C1 segment of cervical spinal cord (tissue), 14 donors: ENCODE measurements around the gene INSC.
A peak's percentile ranks its signal among the peaks of the same experiment; 100 is the strongest.

Experiments
- DNase-seq, 14 donors: peaks; one replicate each; lab custom pipeline; 2025; lab: John Stamatoyannopoulos, UW

INSC gene

GRCh38 chr11:15108592-15109130, 6.1 kb upstream of the INSC start:
- no peak for DNase-seq

- DNase-seq, result no peak
Observed at GRCh38 chr11:15109602-15110001, 5.1 kb upstream of the INSC start.

DNA sequence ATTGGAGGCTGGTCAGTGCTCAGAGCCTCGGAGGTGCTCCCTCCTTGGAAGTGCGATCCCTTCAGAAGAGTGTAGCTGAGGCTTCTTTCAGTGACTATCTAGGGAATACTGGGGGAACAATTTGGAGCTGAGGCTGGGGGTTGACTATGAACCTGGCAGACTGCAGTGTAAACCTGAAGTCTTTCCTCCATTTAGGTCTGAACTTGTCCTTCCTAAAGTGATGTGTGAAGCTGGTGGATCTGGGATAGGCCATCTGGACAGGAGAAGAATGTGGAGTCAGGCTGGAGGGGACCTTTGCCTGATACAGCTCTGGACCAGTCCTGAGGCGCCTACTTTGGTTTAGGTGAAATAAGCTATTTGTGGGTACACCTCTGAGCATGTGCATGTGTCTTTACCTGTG, 3.5 kb upstream of the INSC start:
- no peak for DNase-seq

DNA sequence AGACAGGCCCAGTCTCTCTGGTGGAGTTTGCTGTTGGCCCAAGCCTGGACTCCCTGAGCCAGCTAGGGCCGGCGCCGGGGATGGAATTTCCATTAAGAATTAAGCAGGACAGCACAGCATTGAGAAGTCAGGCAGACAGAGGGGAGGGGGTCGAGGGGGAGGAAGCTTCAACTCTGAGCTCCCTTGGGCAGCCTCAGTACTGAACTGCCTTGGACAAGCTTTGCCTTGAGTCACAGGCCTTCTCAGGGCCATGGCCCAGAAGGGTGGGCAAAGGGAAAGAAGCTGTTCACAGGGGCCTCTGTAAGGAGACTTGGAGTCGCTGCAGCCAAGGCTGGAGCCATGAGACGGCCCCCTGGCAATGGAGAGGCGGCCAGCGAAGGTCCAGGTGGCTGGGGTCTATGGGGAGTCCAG, 2.6 kb upstream of the INSC start:
- DNase-seq, result no peak

GRCh38 chr11:15113381-15113780, 1.3 kb upstream of the INSC start:
- peak in 1 of 14 donors; percentile 10 for DNase-seq

DNA sequence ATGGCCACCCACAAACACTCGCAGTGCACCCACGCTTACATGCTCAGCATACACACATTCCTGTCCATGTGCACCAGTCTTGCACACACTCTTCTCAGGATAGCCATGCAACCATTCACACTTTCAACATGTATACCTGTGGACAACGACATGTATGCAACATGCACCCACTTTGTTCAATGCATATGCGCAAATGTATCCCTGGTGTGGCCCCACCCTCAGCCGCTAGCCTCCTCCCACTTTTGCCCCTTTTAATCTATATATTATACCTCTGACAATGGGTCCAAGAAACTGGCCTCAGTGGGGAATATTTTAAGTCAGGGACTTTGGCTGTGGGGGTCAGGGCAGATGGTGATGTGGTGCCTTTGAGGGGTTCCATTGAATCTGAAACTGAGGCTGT, 963 bp downstream of the INSC start:
- DNase-seq, result no peak

DNA sequence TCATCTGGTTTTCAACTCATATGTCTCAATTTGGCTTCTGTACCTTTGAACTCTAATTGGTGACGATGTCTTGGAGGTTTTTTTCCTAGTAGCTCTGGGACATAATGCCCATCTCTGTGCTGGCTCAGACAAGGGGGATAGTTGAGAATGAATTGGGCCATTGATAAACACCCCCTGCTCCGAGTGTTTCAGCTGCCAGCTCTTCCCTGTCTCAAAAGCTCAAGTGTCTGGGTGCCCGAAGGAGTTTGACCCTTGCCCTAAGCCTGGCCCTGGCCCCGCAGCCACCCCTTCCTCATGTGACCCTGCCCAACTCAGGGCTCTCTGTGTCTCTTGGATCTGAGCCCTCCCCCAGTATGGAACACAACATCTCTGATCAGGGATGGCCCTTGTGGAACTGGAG, 3.0 kb downstream of the INSC start:
- DNase-seq, result peak in 3 of 14 donors; percentile 14 to 33 (median 31)

DNA sequence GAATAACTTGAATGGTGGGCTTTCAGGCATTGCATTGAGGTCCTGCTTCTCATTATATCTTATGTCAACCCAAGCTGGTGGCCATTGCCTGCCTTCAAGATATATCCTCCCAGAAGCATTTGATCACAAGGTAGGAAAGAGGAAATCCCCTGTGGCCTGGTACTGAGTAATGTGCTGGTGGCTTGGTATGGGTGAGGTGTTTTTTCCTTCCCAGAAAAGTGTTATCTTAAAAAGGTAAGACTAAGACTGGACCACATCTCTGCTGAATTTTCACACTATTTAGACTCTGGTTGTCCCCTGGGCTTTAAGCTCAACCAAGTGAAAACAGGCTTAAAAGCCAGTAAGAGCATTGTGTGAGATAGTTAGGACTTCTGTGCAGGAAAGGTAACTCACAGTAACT, 3.7 kb downstream of the INSC start:
- no peak for DNase-seq

- no peak for DNase-seq
Observed at GRCh38 chr11:15119352-15119751, 4.6 kb downstream of the INSC start.

DNA sequence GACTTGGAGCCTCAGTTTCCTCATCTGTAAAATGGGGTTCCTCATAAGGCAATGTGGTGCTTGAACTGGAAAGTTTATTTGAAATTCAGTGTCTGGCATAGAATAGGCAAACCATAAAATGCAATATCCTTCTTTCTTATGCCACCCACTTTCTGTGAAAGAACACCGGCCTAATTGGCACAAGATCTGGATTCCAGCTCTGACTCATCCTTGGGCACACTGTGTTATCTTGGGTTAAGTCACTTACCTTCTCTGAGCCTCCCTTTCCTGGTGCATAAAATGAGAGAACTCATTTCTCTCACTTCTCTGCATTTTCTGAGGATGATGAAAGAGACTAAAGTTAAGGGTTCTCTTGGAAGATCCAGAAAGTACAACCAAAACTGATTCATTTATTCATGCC, 5.1 kb downstream of the INSC start:
- DNase-seq, result no peak

- no peak for DNase-seq
Observed at GRCh38 chr11:15123849-15124248, 9.1 kb downstream of the INSC start.

DNA sequence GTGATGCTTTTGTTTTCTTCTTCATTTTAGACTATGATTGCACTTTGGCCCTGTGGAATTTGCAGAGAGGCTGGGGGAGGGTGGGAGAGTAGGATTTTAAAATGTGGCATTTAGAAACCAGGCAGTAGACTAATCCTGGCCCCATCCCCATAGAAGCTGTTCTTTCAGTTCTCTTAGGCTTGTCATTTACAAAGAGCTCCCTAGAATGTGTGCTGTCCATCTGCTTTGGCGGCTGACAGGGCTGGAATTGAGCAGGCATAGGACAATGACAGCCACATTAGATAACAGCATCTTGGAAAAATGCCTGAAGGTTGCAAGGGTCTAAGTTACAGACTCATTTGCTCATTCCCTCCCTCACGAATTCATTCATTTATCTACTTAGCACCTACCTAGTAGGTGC, 9.8 kb downstream of the INSC start:
- DNase-seq, result no peak

DNA sequence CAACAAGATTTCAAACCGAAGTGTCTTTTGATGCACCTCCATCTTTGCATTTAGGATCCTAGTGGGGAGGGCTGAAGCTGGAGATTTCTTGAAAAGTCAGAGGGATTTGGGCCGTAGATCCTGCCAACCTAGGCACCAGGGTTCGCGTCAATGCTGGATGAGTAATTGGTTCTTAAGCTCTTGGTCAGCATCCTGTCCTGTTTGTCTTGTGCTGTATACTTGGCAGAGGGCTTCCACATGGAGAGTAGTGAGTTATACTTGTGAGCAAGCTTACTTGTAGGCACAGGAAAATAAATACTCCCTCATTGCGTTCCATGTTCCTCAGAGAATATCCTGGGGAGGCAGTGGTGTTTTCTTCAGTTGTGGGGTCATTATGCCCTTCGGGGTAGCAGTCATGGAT, 12.6 kb downstream of the INSC start:
- no peak for DNase-seq

DNA sequence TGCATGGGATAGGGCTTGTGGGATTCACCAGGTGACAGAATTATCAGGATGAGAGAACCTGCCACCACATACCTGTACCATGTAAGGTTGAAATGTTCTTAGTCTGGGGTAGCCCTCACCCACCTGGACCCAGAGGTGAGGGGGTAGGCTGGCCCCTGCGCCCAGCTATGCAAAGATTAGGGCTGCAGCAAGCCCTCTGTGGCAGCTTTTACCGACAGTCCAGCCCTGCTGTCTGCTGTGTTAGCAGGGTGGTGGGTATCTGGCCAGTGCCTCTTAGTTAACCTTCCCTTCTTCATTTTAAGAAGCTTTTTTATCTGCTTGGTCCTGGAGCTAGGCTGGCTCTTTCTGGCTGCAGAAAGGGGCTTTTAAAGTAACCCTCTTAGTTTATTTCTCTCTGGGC, 13.9 kb downstream of the INSC start:
- no peak for DNase-seq

DNA sequence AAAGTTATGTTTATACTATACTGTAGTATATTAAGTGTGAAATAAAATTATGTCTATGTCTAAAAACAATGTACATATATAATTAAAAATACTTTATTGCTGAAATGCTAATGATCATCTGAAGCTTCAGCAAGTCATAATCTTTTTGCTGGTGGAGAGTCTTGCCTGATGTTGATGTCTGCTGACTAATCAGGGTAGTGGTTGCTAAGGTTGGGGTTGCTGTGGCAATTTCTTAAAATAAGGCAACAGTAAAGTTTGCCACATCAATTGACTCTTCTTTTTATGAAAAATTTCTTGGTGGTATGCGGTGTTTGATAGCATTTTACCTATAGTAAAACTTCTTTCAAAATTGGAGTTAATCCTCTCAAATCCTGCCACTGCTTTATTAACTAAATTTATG, 21.4 kb downstream of the INSC start:
- no peak for DNase-seq

- DNase-seq, result no peak
Observed at GRCh38 chr11:15139096-15139770, 24.5 kb downstream of the INSC start.

DNA sequence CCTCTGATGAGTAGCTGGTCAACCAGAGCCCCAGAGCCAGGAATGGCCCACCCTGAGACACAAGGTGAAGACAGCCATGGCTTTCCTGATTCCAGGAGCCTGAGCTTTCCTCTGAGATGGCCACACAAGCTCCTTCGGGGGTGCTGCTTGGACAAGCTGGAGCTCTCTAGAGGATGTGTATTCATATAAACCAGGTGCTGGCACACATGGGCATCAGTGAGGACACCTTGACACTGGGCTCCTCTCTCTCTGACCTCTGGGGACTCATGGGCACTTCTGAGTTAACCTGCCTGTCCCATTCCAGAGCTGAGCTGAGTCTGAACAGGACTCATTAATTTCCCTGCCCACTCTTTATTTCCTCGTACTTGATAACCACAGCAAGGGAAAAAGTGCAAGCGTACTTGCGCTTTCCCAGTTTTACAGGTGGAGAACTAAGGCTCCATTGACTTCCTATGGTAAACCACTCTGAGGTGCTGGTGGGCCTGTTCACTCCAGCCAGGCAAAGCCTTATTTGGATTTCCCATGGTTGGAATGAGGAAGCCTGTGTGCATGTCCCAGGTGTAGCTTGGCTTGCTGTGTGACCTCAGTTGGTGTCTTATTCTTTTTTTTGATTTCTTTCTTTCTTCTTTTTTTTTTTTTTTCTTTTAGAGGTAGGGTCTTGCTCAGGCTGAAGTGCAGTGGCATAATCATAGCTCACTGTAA, 25.4 kb downstream of the INSC start:
- DNase-seq, result no peak

- no peak for DNase-seq
Observed at GRCh38 chr11:15141381-15141780, 26.7 kb downstream of the INSC start.

DNA sequence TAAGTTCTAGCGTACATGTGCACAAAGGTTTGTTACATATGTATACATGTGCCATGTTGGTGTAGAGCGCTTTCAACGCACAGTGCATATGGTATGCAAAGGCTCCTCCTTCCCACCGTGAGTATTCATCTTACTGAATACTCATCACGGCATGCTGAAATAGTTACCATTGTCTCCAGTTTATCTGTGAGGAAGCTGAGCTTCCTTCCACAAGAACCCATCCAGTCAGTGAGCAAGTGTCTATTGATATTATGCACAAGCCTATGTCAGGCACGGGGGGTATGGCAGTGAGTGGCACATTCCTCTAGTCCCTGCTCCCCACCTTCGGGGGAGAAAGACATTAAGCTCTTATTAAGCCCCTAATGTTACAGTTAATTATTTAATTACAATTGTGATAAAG, 28.1 kb downstream of the INSC start:
- no peak for DNase-seq

DNA sequence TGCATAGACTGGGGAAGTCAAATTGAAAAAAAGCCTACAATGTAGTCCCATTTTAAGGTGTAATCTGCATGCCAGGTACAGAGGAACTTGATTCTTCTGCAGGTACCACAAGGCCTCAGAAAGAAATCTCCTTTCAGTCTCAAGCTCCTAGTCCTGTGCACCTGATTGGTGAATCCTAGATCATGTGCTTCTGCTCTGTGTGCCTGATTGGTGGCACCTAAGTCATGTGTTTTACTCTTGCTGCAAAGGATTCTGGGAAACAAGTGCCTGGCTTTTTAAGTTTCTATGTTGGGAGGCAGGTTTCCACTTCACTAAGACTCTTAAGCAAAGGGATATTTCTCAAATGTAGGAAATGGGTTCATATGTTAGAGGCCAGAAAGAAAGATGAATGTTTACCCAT, 29.1 kb downstream of the INSC start:
- DNase-seq, result no peak

GRCh38 chr11:15144347-15144746, 29.6 kb downstream of the INSC start:
- DNase-seq, result no peak

- DNase-seq, result no peak
Observed at GRCh38 chr11:15145151-15145550, 30.4 kb downstream of the INSC start.

DNA sequence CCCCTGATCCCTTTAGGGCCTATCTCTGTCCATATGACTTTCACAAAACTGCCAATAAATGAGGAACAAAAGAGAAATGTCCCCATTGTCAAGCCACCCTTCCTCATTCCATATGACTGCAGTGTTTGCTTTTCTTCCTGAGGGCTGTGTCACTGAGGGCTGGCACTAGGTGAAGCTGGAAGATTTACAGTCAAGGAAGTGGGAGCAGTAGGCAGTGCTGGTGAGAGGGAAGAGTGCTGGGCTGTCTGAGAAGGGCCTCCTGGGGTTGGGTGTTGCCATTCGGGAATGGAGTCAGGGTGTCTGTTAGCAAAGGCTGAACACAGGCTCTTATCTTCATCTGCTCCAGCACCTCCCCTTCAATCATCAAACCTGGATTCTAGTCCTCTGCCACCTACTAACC, 30.9 kb downstream of the INSC start:
- DNase-seq, result no peak
